ENCODE results near the gene FAP. TPM values are rescaled to one million over a fixed set of nuclear protein-coding genes. Genes with fewer than 3 reads are reported as not detected.

The FAP gene
- total RNA-seq, 1 donor from 2014 or later = 1.1 TPM

DNA sequence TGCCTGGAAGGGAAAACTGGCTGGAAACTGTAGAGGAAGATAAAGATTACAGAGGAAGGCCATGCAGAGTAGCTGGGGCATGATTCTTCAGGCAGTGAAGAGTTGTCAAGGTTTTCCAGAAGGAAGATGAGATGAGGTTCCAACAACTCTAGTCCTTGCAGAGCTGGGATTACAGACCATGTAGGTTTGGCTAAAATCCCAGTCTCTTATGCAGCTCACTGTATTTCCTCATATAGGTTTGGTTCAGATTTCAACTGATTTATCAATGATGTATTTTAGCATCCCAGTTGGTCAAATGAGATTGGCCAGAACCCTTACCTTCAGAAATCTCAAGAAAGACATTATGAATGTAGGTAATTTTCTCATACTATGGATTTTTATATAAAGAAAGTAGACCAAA, 16.4 kb downstream of the FAP start:
- Histone ChIP-seq H3K4me3 (ENCODE audit: low read depth, low read length) (no peak overlapping the region), H3K36me3 (ENCODE audit: control insufficient read depth, insufficient read depth, low read length) (no peaks in the 10 kb centered on the region), H3K27me3 (ENCODE audit: control insufficient read depth, insufficient read depth, low read length) (no peaks in the 10 kb centered on the region)
- DNase-seq (ENCODE audit: low read depth) (no peak), FAIRE-seq (no peak)
- TF ChIP-seq CTCF (IDR thresholded peaks at IDR 0.05; ENCODE audit: insufficient read depth, low read length, severe bottlenecking) = no peak

DNA sequence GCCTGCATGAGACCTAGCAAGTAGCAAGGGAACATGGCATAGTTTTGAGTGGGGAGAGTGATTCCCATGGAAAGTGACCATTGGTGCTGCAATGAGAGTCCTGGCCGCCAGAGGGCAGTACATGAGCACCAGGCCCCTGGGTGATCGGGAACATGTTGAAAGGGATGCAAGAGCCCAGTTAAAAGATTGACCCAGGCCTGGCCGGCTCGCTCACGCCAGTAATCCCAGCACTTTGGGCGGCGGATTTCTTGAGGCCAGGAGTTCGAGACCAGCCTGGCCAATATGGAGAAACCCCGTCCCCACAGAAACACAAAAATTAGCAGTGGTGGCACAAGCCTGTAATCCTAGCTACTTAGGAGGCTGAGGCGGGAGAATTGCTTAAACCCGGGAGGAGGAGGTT, 22.2 kb downstream of the FAP start:
- peak; percentile 93 for TF ChIP-seq CTCF (IDR thresholded peaks at IDR 0.05; ENCODE audit: insufficient read depth, low read length, severe bottlenecking)
- Histone ChIP-seq H3K4me3 (ENCODE audit: low read depth, low read length) (no peak overlapping the region), H3K27me3 (ENCODE audit: control insufficient read depth, insufficient read depth, low read length) (no peaks in the 10 kb centered on the region), H3K36me3 (ENCODE audit: control insufficient read depth, insufficient read depth, low read length) (no peaks in the 10 kb centered on the region)
- DNase-seq (ENCODE audit: low read depth) (peak; percentile 54), FAIRE-seq (no peak)

GRCh38 chr2:162220368-162220767, 22.9 kb downstream of the FAP start:
- no peak for FAIRE-seq
- no peaks in the 10 kb centered on the region for H3K36me3 ChIP-seq (ENCODE audit: control insufficient read depth, insufficient read depth, low read length)

GRCh38 chr2:162219426-162219825, 23.8 kb downstream of the FAP start:
- Histone ChIP-seq H3K36me3 (ENCODE audit: control insufficient read depth, insufficient read depth, low read length) (no peaks in the 10 kb centered on the region), H3K4me3 (ENCODE audit: low read depth, low read length) (no peak overlapping the region), H3K27me3 (ENCODE audit: control insufficient read depth, insufficient read depth, low read length) (no peaks in the 10 kb centered on the region)
- FAIRE-seq (no peak), DNase-seq (ENCODE audit: low read depth) (no peak)
- TF ChIP-seq CTCF (IDR thresholded peaks at IDR 0.05; ENCODE audit: insufficient read depth, low read length, severe bottlenecking) = no peak

More at GRCh38 chr2:162220368-162220767, 22.9 kb downstream of the FAP start:
- H3K4me3 ChIP-seq (ENCODE audit: low read depth, low read length) = no peak overlapping the region
- no peaks in the 10 kb centered on the region for H3K27me3 ChIP-seq (ENCODE audit: control insufficient read depth, insufficient read depth, low read length)
- no peak for TF ChIP-seq CTCF (IDR thresholded peaks at IDR 0.05; ENCODE audit: insufficient read depth, low read length, severe bottlenecking)
- no peak for DNase-seq (ENCODE audit: low read depth)

GRCh38 chr2:162217598-162217997, 25.6 kb downstream of the FAP start:
- no peak for TF ChIP-seq CTCF (IDR thresholded peaks at IDR 0.05; ENCODE audit: insufficient read depth, low read length, severe bottlenecking)
- no peak for DNase-seq (ENCODE audit: low read depth)
- Histone ChIP-seq H3K4me3 (ENCODE audit: low read depth, low read length) (no peak overlapping the region), H3K36me3 (ENCODE audit: control insufficient read depth, insufficient read depth, low read length) (no peaks in the 10 kb centered on the region), H3K27me3 (ENCODE audit: control insufficient read depth, insufficient read depth, low read length) (no peaks in the 10 kb centered on the region)
- FAIRE-seq = no peak

- FAIRE-seq (no peak), DNase-seq (ENCODE audit: low read depth) (no peak)
- no peak for TF ChIP-seq CTCF (IDR thresholded peaks at IDR 0.05; ENCODE audit: insufficient read depth, low read length, severe bottlenecking)
- Histone ChIP-seq H3K36me3 (ENCODE audit: control insufficient read depth, insufficient read depth, low read length) (no peaks in the 10 kb centered on the region), H3K4me3 (ENCODE audit: low read depth, low read length) (no peak overlapping the region), H3K27me3 (ENCODE audit: control insufficient read depth, insufficient read depth, low read length) (no peaks in the 10 kb centered on the region)
Measured at GRCh38 chr2:162215162-162215561, 28.1 kb downstream of the FAP start.

Data from bronchial epithelial cell (primary cell).